AG08395 (cell line): ENCODE measurements around the gene DTNBP1.

ENCODE experiments used
- DNase-seq: peaks from one replicate; pipeline ENCODE4 v3.0.0; 2012; ENCODE audit warnings: mixed read lengths, low spot score

Gene DTNBP1

GRCh38 chr6:15531973-15532372 lies 130.9 kb downstream of the DTNBP1 start:
- DNase-seq, result no peak

DNA sequence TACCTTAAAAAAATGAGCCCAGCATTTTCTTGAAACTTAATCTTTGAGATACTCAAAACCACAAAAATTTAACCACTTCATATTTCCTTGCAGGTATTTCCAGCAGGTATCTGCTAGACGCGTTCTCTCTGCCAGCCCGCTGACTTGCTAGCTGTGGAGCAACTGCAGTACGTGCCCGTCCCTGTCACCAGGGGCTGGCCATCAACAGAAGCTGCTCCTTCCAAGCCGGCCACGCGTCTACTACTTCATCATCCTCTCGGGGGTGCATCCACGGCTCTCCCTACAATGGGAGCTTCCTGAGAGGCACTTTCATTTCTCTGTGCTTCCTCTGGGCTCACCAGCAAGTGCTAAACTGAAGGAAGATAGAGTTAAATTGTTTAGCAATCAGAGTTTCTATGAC lies 132.4 kb downstream of the DTNBP1 start:
- DNase-seq, result no peak

- no peak for DNase-seq
Observed at GRCh38 chr6:15528870-15529269, 134.0 kb downstream of the DTNBP1 start.

DNA sequence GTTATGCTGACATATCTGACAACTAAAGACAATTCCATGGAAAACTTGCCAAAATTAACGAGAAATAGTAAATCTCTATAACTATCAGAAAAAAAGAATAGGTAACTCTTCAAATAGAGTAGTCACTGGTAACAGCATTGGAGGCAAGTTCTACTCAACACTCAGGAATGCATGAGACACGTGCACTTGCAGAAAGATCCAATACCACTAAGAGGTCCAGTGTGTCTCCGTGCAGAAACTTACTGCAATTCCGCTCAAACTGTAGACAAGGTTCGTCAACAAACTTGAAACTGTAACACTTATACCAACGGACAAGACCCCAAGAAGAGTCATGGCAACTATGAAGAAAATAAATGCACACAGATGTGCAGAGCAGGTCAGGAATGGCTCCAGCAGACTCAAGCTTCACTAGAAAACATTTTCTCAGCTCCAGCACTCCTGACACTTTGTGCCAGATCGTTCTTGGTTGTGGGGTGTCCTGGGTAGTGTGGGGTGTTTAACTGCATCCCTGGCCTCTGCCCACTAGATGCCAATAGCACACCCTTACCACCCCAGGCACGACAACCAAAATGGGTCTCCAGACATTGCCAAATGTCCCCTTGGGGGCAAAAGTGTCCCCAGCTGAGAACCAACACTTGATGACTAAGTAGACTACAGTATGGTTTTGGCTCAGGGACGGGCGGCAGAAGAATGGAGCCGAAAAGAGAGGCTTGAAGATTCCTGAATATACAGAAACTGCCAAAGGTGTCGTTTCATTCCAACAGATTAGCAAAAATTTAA lies 134.8 kb downstream of the DTNBP1 start:
- peak; percentile 21 for DNase-seq

DNA sequence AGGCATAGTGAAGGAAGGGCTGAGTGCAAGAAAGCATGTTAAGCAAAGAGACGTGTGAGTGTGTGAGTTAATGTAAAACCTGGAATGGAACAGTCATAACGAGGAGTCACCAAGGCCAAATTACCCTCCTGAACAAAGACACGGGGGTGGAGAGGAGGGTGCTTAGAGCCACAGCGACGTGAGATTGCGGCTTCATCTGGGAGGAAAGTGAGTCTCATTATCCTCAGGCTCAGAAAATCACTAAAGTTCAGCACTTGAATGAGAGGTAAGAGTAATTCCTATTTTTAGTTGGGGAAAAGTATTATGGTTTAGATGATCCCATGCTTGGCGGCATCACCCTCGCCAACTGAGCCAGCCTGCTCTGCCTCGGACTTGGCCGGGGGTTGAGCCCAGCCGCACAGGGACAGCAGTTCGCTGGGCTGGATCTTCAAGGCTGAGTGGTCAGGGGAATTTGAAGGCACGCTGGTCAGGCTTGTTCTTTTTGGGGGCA lies 136.6 kb downstream of the DTNBP1 start:
- DNase-seq, result no peak

DNA sequence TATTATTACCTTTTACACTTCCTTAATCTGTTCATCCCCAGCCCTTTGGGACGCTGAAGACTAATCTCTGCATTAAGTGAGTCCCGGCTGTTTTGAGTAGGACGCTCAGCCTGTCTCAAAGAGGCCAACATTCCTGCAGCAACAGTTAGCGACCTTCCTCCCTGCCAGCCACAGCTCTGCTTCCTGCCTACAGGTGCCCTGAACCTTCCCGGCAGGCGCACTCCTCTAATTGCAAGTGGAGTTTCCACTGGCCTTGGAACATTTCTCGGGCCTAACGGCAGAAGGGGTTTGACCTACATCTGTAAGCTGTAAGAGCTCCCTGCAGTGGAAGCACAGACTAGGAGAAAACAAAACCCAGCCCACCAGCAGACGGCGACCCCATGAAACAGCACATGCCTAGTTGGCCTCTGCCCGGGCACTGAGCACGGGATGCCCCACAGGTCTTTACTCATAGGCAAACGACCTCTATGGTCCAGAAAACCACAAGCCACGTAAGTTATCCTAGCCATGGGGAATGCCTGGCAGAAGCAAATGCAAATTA lies 137.9 kb downstream of the DTNBP1 start:
- no peak for DNase-seq

DNA sequence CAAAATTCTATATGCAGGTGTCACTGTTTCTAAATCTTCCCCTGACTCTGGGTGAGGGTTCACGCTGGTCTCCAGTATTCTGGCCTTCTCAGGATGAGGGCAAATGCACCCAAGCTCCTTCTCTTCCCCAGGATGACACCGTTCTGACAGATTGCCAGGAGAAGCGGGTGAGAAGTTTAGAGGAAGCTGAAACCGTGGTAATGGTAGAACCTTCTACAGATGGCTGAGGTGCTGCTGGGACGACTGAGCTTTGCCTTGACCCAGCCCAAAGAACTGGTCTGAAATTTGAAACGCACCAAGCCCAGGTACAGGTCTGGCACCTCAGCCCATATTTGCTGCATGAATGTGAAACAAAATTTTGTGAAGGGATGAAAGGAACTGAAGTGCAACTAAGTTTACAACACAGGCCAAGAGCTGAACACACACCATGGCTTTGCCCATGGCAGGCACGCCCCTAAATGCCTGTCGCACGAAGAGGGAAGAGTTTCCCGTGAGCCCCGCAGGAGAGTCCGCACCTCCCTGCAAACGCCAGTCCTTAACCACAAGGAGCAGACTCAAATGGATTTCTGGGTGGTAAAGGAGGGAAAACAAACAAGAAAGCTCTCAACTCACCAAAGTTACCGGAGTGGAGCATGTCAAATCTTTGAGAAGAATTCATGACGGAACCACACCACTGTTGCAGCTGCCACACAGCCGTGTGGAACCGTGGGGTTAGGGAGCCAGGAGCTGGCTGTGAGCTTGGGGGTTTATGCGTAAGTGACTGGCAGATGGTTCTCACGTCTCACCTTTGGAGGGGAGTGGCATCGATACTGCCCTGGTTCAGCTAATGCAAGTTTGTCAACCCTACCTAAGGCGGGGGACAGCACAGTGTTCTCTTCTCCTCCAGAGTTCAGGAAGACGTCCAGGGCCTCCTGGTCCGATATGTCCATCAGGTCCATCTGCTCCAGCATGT lies 138.9 kb downstream of the DTNBP1 start:
- no peak for DNase-seq

GRCh38 chr6:15522856-15523529 lies 139.8 kb downstream of the DTNBP1 start:
- DNase-seq, result no peak

DNA sequence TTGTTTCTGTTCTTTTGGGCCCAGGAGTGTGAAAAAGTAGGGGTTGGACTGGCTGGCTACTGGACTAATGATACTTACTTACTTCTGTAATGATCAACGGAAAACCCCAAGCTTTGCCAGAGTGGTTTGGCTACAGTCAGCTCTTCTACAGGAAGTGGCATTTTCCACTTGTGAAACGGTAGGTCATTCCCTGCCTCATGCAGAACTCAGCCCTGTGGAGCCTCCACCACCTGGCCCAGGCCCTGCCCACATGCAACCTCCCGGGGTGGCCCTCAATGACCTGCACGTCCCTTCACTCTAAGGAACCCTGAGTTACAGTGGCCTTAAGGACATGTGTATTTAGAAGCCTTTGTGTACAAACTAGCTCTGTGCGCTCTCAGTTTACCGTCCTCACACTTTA lies 140.4 kb downstream of the DTNBP1 start:
- DNase-seq, result no peak

- DNase-seq, result no peak
Observed at GRCh38 chr6:15522026-15522425, 140.8 kb downstream of the DTNBP1 start.

DNA sequence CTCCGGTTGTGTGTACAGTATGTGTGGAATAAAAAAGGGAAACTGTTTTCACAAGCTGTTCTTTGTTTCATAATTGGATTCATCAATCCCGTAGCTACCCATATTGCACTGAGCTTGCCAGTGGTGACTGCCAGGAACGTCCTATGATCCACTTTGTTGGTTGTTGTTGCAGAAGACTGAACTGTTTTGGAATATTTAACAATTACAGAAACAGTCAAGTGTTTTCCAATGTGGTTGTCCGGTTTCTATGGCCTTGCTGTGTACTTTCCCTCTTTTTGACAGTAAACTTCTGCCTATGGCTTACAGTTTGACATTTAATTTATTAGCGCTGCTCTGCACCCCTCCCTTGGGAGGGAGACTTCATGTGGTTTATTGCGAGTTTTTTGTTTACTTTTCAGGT lies 141.2 kb downstream of the DTNBP1 start:
- DNase-seq, result no peak

- no peak for DNase-seq
Observed at GRCh38 chr6:15520626-15521203, 142.1 kb downstream of the DTNBP1 start.

GRCh38 chr6:15519681-15520080 lies 143.1 kb downstream of the DTNBP1 start:
- no peak for DNase-seq

GRCh38 chr6:15518878-15519277 lies 143.9 kb downstream of the DTNBP1 start:
- no peak for DNase-seq

GRCh38 chr6:15518057-15518456 lies 144.8 kb downstream of the DTNBP1 start:
- DNase-seq, result no peak

DNA sequence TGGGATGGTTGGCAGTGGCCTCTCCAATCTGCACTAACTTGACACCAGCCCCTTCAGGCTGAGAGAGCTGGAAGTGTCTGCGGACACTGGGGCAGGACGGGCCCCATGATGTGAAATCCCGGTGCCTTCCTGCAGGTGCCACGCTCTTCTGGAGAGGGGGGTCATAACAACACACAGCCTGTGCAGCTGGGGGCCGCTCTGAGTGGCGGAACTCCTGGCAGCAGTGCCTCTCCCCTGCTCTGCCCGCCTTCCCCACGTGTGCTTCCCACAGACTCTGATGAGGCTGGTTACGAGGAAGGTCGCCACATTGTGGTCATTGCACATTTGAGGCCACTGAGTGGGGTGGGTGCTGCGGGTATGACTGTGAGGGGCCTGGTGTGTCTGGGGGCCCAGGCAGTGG lies 145.2 kb downstream of the DTNBP1 start:
- no peak for DNase-seq

DNA sequence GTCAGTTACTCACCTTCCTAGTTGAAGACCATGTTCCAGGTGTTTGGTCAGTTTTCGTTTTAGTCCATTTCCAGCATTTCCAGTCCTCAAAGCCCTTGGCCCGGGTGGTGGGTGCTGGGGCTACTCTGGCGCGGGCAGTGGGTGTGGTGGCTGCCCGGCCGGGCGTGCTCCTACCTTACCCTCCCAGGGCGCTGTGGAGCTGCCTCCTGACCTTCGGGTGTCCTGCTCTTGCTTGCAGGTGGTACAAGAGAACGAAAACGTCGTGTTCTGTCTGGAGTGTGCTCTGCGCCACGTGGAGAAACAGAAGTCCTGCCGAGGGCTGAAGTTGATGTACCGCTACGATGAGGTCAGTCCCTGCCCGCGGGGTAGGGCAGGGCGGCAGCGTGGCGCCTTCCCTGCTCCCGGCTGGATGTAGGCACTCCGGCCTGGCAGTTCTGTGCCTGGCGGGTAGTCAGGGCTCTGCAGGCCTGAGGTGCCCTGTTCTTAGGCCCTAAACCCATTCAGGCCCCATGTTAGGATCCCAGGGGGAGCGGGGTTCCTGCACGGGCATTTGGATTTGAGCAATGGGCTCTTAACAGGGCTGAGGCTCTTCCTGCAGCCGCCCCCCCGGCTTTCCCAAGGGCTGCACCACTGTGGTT lies 145.8 kb downstream of the DTNBP1 start:
- no peak for DNase-seq

GRCh38 chr6:15516378-15516777 lies 146.4 kb downstream of the DTNBP1 start:
- DNase-seq, result no peak

DNA sequence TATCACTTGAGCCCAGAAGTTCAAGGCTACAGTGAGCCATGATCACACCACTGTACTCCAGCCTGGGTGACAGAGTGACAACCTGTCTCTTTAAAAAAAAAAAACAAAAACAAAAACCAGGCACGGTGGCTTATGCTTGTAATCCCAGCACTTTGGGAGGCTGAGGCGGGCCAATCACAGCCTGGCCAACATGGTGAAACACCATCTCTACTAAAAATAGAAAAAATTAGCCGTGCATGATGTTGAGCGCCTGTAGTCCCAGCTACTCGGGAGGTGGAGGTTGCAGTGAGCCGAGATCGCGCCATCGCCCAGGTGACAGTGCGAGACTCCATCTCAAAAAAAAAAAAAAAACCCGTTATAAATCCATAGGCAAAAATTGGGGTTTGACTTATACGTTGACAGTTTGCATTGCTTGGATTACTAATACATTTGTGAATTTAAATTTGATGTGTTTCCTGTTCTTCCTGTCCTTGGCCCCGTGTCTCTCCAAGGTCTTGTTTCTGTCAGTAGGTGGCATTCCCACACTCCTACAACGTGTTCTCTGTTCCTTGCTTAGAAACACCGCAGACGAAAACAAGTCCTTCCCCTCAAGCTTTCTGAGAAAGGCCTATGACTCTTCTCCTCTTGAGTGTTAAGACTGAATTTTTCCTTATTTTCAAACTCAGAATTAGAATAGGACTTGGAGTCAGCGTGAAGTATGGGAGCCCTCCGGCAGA lies 147.0 kb downstream of the DTNBP1 start:
- no peak for DNase-seq

GRCh38 chr6:15515226-15515625 lies 147.6 kb downstream of the DTNBP1 start:
- no peak for DNase-seq
